Rectal smooth muscle tissue (tissue), 1 donor: Measurements from ENCODE around the gene PARP8.
"Not testable (repeated sequence)": the region's sequence is repeated elsewhere in the genome, so short reads cannot be mapped to it uniquely, and the experiment has no call there.

Experiments
- H3K27ac ChIP-seq: one replicate; pipeline ENCODE4 v1.7.0; 2013; ENCODE audit warnings: low read depth, low read length, inconsistent platforms
- H3K27me3 ChIP-seq: one replicate; pipeline ENCODE4 v1.7.0; 2013; ENCODE audit warnings: low read length; ENCODE audit not compliant: control insufficient read depth, insufficient read depth
- H3K36me3 ChIP-seq: one replicate; pipeline ENCODE4 v1.7.0; 2013; ENCODE audit warnings: low read length; ENCODE audit not compliant: control insufficient read depth, insufficient read depth
- H3K4me1 ChIP-seq: one replicate; pipeline ENCODE4 v1.7.0; 2013; ENCODE audit warnings: low read length; ENCODE audit not compliant: control insufficient read depth, insufficient read depth
- H3K4me3 ChIP-seq: one replicate; pipeline ENCODE4 v1.7.0; 2013; ENCODE audit warnings: low read length
- H3K9ac ChIP-seq: one replicate; pipeline ENCODE4 v1.7.0; 2013; ENCODE audit warnings: low read length

Gene PARP8

DNA sequence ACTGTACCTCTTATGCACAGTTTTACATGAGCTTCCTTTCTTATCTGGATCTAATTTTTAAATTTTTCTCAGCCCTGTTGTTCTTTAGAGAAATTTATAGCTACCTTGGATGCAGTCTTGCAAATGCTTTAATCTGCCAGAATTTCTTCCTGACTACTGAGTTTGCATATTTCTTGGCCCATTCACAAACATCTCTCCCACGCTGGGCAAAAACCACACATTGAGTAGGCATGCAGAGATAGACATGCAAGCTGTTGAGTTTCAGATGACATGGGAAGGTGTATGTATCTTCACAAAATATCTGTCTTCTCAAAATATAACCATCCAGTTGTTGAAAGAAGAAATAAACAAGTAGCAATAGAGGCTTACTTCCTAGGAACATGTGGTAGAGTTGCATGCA is 101.2 kb downstream of the PARP8 start:
- peaks cover 2% of the 10 kb centered on the region for H3K36me3 ChIP-seq
- H3K4me1 ChIP-seq: no peaks in the 10 kb centered on the region
- H3K9ac ChIP-seq: no peak overlapping the region
- no peak overlapping the region for H3K27ac ChIP-seq
- H3K4me3 ChIP-seq: no peak overlapping the region
- H3K27me3 ChIP-seq: no peaks in the 10 kb centered on the region

DNA sequence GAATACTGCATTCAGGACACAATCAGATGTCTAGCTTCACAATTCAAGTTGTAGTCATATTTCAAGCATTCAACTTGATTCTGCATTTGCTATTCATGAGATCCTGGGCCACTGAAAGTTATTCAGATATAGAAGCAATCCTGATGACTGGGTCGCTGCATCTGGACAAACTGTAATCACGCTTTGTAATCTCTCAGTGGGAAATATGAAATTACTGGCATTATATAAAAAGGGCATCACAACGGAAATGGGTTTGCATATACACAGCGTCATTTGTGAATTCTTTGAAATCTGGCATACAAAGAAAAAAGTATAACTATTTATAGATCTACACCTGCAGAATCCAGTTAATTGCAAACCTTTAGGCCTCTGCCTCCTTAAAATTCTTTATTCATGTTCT is 102.2 kb downstream of the PARP8 start:
- Histone ChIP-seq H3K4me1 (no peaks in the 10 kb centered on the region), H3K27ac (no peak overlapping the region), H3K27me3 (no peaks in the 10 kb centered on the region), H3K9ac (no peak overlapping the region), H3K36me3 (peaks cover 2% of the 10 kb centered on the region), H3K4me3 (no peak overlapping the region)

- no peak overlapping the region for H3K4me3 ChIP-seq
- no peaks in the 10 kb centered on the region for H3K27me3 ChIP-seq
- no peak overlapping the region for H3K9ac ChIP-seq
- peaks cover 2% of the 10 kb centered on the region for H3K36me3 ChIP-seq
- no peaks in the 10 kb centered on the region for H3K4me1 ChIP-seq
- no peak overlapping the region for H3K27ac ChIP-seq
Observed at GRCh38 chr5:50770441-50770840, 104.0 kb downstream of the PARP8 start.

DNA sequence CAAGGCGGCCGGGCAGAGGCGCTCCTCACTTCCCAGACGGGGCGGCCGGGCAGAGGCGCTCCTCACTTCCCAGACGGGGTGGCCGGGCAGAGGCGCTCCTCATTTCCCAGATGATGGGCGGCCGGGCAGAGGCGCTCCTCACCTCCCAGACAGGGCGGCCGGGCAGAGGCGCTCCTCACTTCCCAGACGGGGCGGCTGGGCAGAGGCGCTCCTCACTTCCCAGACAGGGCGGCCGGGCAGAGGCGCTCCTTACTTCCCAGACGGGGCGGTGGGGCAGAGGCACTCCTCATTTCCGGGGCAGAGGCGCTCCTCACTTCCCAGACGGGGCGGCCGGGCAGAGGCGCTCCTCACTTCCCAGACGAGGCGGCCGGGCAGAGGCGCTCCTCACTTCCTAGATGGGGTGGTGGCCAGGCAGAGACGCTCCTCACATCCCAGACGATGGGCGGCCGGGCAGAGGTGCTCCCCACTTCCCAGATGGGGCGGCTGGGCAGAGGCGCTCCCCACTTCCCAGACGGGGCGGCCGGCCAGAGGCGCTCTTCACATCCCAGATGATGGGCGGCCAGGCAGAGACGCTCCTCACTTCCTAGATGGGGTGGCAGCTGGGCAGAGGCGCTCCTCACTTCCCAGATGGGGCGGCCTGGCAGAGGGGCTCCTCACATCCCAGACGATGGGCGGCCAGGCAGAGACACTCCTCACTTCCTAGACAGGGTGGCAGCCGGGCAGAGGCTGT is 108.2 kb downstream of the PARP8 start:
- not testable (repeated sequence) for H3K36me3 ChIP-seq, H3K27ac ChIP-seq, H3K9ac ChIP-seq, H3K27me3 ChIP-seq, H3K4me1 ChIP-seq, H3K4me3 ChIP-seq

GRCh38 chr5:50786073-50786472 is 119.6 kb downstream of the PARP8 start:
- Histone ChIP-seq H3K4me1 (no peaks in the 10 kb centered on the region), H3K9ac (no peak overlapping the region), H3K27ac (no peak overlapping the region), H3K4me3 (no peak overlapping the region), H3K36me3 (no peaks in the 10 kb centered on the region), H3K27me3 (no peaks in the 10 kb centered on the region)

DNA sequence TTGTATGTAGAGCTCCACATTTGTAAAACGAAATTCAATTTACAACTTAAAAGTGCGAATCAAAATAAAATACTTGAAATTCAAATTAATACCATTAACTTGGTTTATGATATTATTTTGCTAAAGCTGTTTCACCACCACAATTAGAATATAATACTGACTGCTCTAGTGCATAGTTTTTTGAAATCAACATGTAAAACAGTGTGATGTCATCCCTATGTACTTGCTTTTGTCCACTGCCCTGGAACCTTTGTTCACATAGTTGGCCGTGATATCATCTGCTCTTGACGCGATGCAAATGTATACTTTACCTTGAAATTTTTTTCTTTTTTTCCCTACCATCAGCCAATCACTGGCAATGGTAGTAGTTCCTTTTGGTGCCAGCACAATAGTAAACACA is 125.4 kb downstream of the PARP8 start:
- no peak overlapping the region for H3K4me3 ChIP-seq
- no peak overlapping the region for H3K9ac ChIP-seq
- no peaks in the 10 kb centered on the region for H3K36me3 ChIP-seq

DNA sequence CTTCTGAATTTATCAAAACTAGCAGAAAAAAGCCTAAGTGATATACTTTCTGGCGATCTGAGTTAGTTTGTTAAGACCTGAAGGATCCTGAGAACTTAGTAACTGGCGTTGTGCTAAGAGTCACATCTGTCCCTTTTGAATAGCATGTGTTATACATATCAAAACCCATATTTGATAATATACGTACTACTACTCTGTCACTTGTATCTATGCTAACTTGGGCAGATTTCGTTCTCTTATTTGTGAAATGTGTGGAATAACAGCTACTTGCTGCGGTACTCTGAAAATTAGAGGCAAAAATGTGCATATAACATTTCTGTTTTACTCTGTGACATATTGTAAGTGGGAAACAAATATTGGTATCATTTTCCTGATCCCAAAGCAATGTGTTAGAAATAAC is 126.4 kb downstream of the PARP8 start:
- no peak overlapping the region for H3K4me3 ChIP-seq
- H3K36me3 ChIP-seq: no peaks in the 10 kb centered on the region
- no peaks in the 10 kb centered on the region for H3K4me1 ChIP-seq
- no peak overlapping the region for H3K9ac ChIP-seq
- H3K27ac ChIP-seq: no peak overlapping the region
- no peaks in the 10 kb centered on the region for H3K27me3 ChIP-seq

More for the DNA sequence above, 125.4 kb downstream of the PARP8 start:
- Histone ChIP-seq H3K4me1 (no peaks in the 10 kb centered on the region), H3K27ac (no peak overlapping the region), H3K27me3 (no peaks in the 10 kb centered on the region)

DNA sequence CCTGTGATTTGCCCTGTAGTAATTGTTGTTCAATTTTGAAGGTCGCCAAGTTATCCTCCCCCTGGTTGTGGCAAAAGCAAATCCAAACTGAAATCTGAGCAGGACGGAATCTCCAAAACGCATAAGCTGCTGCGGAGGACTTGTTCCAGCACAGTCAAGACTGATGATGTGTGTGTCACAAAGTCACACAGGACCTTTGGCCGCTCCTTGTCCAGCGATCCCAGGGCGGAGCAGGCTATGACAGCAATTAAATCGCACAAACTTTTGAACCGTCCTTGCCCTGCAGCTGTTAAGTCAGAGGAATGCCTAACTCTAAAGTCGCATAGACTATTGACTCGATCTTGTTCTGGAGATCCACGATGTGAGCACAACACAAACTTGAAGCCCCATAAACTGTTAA is 128.4 kb downstream of the PARP8 start:
- no peaks in the 10 kb centered on the region for H3K36me3 ChIP-seq
- H3K27ac ChIP-seq: no peak overlapping the region
- H3K27me3 ChIP-seq: no peaks in the 10 kb centered on the region
- no peak overlapping the region for H3K4me3 ChIP-seq
- no peaks in the 10 kb centered on the region for H3K4me1 ChIP-seq
- no peak overlapping the region for H3K9ac ChIP-seq

- no peaks in the 10 kb centered on the region for H3K27me3 ChIP-seq
- no peak overlapping the region for H3K27ac ChIP-seq
- no peaks in the 10 kb centered on the region for H3K4me1 ChIP-seq
- H3K36me3 ChIP-seq: no peaks in the 10 kb centered on the region
- no peak overlapping the region for H3K4me3 ChIP-seq
- no peak overlapping the region for H3K9ac ChIP-seq
Observed at GRCh38 chr5:50798002-50798401, 131.6 kb downstream of the PARP8 start.

GRCh38 chr5:50799596-50799995 is 133.2 kb downstream of the PARP8 start:
- Histone ChIP-seq H3K4me3 (no peak overlapping the region), H3K36me3 (peaks cover 2% of the 10 kb centered on the region)

GRCh38 chr5:50800410-50800809 is 134.0 kb downstream of the PARP8 start:
- H3K4me3 ChIP-seq: no peak overlapping the region
- no peaks in the 10 kb centered on the region for H3K4me1 ChIP-seq
- H3K36me3 ChIP-seq: peaks cover 2% of the 10 kb centered on the region
- H3K27me3 ChIP-seq: no peaks in the 10 kb centered on the region
- no peak overlapping the region for H3K9ac ChIP-seq
- no peak overlapping the region for H3K27ac ChIP-seq

More at GRCh38 chr5:50799596-50799995, 133.2 kb downstream of the PARP8 start:
- Histone ChIP-seq H3K27me3 (no peaks in the 10 kb centered on the region), H3K4me1 (no peaks in the 10 kb centered on the region), H3K9ac (no peak overlapping the region), H3K27ac (no peak overlapping the region)

GRCh38 chr5:50807661-50808060 is 141.2 kb downstream of the PARP8 start:
- Histone ChIP-seq H3K27me3 (no peaks in the 10 kb centered on the region), H3K36me3 (peaks cover 2% of the 10 kb centered on the region), H3K27ac (no peak overlapping the region), H3K4me3 (no peak overlapping the region), H3K4me1 (no peaks in the 10 kb centered on the region), H3K9ac (no peak overlapping the region)

DNA sequence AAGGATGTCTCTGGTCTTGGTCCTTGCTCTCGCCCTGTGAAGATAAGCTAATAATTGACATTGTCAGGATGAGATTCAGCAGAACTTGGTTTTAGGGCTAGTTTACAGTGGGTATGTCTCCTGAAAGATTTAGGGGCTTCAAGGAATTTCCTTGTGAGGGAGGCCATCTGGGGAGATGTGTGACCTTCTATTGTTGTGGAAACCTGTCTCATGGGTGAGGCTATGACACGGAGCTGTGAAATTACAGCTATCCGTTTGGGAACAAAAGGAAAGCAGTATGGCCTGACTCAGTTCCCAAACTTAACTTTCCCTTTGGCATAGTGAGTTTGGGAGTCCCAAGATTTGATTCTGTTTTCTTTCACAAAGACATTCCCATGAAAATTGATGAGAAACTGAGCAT is 142.0 kb downstream of the PARP8 start:
- Histone ChIP-seq H3K27ac (no peak overlapping the region), H3K9ac (no peak overlapping the region), H3K27me3 (no peaks in the 10 kb centered on the region)

More for the DNA sequence above, 142.0 kb downstream of the PARP8 start:
- no peak overlapping the region for H3K4me3 ChIP-seq
- no peaks in the 10 kb centered on the region for H3K4me1 ChIP-seq
- H3K36me3 ChIP-seq: peaks cover 2% of the 10 kb centered on the region
